H1 (cell line): Measurements from ENCODE around the gene IGFALS.

Experiments used
- ATF3 ChIP-seq: IDR thresholded peaks from 2 replicates; pipeline ENCODE4 v1.6.1; 2011; ENCODE audit warnings: low read depth, mild to moderate bottlenecking, low read length; ENCODE audit not compliant: insufficient read depth
- BRCA1 ChIP-seq: IDR thresholded peaks from 2 replicates; pipeline ENCODE4 v1.6.1; 2012; ENCODE audit warnings: low read depth, low read length, improper control_type of control experiment
- CTCF ChIP-seq, 3 experiments: IDR thresholded peaks; 1 replicate in 2 of 3; 2 replicates in 1 of 3; pipeline versions ENCODE4 v1.5.1 to v1.6.1; 2011; ENCODE audit warnings: low read length in 3 of 3, mild to moderate bottlenecking in 3 of 3, inconsistent platforms in 2 of 3, low read depth in 1 of 3, moderate library complexity in 1 of 3; ENCODE audit not compliant: insufficient read depth in 1 of 3; ENCODE audit errors: control extremely low read depth in 1 of 3
- EP300 ChIP-seq, 2 experiments: IDR thresholded peaks; 1 replicate in 1 of 2; 2 replicates in 1 of 2; pipeline ENCODE4 v1.6.1; 2011 to 2012; ENCODE audit warnings: low read depth in 2 of 2, low read length in 2 of 2, mild to moderate bottlenecking in 2 of 2, borderline replicate concordance in 1 of 2, inconsistent platforms in 1 of 2, moderate library complexity in 1 of 2
- EZH2 ChIP-seq: fragments of 200-600 bp; sonication (generic); IDR thresholded peaks from 2 replicates; pipeline ENCODE4 v1.7.1; 2012; ENCODE audit warnings: low read depth, mild to moderate bottlenecking, moderate library complexity, low read length, inconsistent platforms; ENCODE audit not compliant: severe bottlenecking
- FOSL1 ChIP-seq: IDR thresholded peaks from 2 replicates; pipeline ENCODE4 v1.6.1; 2011; ENCODE audit warnings: mild to moderate bottlenecking, low read depth, low read length, moderate library complexity; ENCODE audit not compliant: insufficient read depth
- MAX ChIP-seq: IDR thresholded peaks from 2 replicates; pipeline ENCODE4 v1.6.1; 2012; ENCODE audit warnings: inconsistent platforms
- PHF8 ChIP-seq: fragments of 200-600 bp; sonication (generic); conservative IDR thresholded peaks from 2 replicates; pipeline ENCODE4 v1.7.1; 2012; ENCODE audit warnings: low read depth, mild to moderate bottlenecking, inconsistent platforms, low read length, moderate library complexity
- POLR2A ChIP-seq, 2 experiments: IDR thresholded peaks; 1 replicate in 1 of 2; 2 replicates in 1 of 2; pipeline ENCODE4 v1.6.1; 2011; ENCODE audit warnings: low read depth in 2 of 2, low read length in 2 of 2, mild to moderate bottlenecking in 2 of 2; ENCODE audit errors: control extremely low read depth in 1 of 2
- POLR2AphosphoS5 ChIP-seq: IDR thresholded peaks from 2 replicates; pipeline ENCODE4 v1.6.1; 2011; ENCODE audit warnings: low read depth, low read length
- SP1 ChIP-seq: IDR thresholded peaks from 2 replicates; pipeline ENCODE4 v1.6.1; 2011; ENCODE audit warnings: low read depth, low read length
- SRF ChIP-seq: IDR thresholded peaks from 2 replicates; pipeline ENCODE4 v1.6.1; 2011; ENCODE audit warnings: mild to moderate bottlenecking, low read depth, low read length, moderate library complexity

- TF ChIP-seq POLR2AphosphoS5, result no peak
- no peak for TF ChIP-seq EZH2
- TF ChIP-seq FOSL1, result no peak
- TF ChIP-seq POLR2A (IDR thresholded peaks at IDR 0.05; ENCODE audit: control extremely low read depth in 1 of 2, low read depth in 2 of 2, low read length in 2 of 2), result no peak
- TF ChIP-seq CTCF (IDR thresholded peaks at IDR 0.05; ENCODE audit: control extremely low read depth in 1 of 3, insufficient read depth in 1 of 3, low read depth in 1 of 3, low read length in 3 of 3), result no peak
- TF ChIP-seq EP300 (IDR thresholded peaks at IDR 0.05; ENCODE audit: borderline replicate concordance in 1 of 2, low read depth in 2 of 2, low read length in 2 of 2), result no peak
- TF ChIP-seq BRCA1, result no peak
- TF ChIP-seq MAX, result no peak
- TF ChIP-seq SP1, result no peak
- TF ChIP-seq PHF8, result no peak
- TF ChIP-seq ATF3, result no peak
- no peak for TF ChIP-seq SRF
Observed at GRCh38 chr16:1789643-1790045, 3.9 kb downstream of the IGFALS start.
